ENCODE results near the gene B4GALT3. TPM values are rescaled to one million over a fixed set of nuclear protein-coding genes. Genes with fewer than 3 reads are reported as not detected.

The B4GALT3 gene
- polyA plus RNA-seq, 1 donor from 2014 or later: 43.7 TPM

DNA sequence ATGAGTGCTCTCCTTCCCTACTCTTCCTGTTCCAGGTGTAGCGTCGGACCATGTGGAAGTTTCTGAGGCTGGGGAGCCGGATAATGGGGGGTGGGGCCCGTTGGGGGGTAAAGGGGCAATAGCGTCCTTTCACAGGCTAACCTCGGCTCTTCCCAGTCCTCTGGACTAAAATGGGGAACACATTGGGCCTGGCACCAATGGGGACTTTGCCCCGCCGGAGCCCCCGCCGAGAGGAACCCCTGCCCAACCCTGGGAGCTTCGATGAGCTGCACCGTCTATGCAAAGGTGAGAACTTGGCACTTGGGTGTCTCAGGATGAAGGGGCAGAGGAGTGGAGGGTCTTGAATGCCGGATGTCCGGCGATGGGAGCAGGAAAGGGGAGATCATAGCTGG is 49.0 kb upstream of the B4GALT3 start:
- Histone ChIP-seq H3F3A (ENCODE audit: insufficient read depth, low read length, poor library complexity, severe bottlenecking) (no peaks in the 10 kb centered on the region), H3K27ac (ENCODE audit: low read length) (peak overlapping the region; percentile 51), H3K36me3 (ENCODE audit: insufficient read depth, low read length) (no peaks in the 10 kb centered on the region), H4K20me1 (ENCODE audit: insufficient read depth) (no peaks in the 10 kb centered on the region), H2AFZ (ENCODE audit: low read depth, low read length) (peak overlapping the region; percentile 80), H3K4me3 (ENCODE audit: low read length) (peak overlapping the region; percentile 73), H3K9ac (ENCODE audit: low read length) (peak overlapping the region; percentile 79), H3K27me3 (ENCODE audit: insufficient read depth, low read depth, low read length) (no peaks in the 10 kb centered on the region), H3K79me2 (replicated peaks; ENCODE audit: insufficient read depth, low read length) (peaks cover 2% of the 10 kb centered on the region), H3K9me2 (ENCODE audit: insufficient read depth, low read length) (no peaks in the 10 kb centered on the region), H3K4me2 (ENCODE audit: low read length) (peak overlapping the region; percentile 59), H3K9me3 (ENCODE audit: low read length) (no peaks in the 10 kb centered on the region)
- TF ChIP-seq, protein P1, sequence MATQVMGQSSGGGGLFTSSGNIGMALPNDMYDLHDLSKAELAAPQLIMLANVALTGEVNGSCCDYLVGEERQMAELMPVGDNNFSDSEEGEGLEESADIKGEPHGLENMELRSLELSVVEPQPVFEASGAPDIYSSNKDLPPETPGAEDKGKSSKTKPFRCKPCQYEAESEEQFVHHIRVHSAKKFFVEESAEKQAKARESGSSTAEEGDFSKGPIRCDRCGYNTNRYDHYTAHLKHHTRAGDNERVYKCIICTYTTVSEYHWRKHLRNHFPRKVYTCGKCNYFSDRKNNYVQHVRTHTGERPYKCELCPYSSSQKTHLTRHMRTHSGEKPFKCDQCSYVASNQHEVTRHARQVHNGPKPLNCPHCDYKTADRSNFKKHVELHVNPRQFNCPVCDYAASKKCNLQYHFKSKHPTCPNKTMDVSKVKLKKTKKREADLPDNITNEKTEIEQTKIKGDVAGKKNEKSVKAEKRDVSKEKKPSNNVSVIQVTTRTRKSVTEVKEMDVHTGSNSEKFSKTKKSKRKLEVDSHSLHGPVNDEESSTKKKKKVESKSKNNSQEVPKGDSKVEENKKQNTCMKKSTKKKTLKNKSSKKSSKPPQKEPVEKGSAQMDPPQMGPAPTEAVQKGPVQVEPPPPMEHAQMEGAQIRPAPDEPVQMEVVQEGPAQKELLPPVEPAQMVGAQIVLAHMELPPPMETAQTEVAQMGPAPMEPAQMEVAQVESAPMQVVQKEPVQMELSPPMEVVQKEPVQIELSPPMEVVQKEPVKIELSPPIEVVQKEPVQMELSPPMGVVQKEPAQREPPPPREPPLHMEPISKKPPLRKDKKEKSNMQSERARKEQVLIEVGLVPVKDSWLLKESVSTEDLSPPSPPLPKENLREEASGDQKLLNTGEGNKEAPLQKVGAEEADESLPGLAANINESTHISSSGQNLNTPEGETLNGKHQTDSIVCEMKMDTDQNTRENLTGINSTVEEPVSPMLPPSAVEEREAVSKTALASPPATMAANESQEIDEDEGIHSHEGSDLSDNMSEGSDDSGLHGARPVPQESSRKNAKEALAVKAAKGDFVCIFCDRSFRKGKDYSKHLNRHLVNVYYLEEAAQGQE (IDR thresholded peaks at IDR 0.05; ENCODE audit: borderline replicate concordance): peak; percentile 10
- TF ChIP-seq, protein P2, sequence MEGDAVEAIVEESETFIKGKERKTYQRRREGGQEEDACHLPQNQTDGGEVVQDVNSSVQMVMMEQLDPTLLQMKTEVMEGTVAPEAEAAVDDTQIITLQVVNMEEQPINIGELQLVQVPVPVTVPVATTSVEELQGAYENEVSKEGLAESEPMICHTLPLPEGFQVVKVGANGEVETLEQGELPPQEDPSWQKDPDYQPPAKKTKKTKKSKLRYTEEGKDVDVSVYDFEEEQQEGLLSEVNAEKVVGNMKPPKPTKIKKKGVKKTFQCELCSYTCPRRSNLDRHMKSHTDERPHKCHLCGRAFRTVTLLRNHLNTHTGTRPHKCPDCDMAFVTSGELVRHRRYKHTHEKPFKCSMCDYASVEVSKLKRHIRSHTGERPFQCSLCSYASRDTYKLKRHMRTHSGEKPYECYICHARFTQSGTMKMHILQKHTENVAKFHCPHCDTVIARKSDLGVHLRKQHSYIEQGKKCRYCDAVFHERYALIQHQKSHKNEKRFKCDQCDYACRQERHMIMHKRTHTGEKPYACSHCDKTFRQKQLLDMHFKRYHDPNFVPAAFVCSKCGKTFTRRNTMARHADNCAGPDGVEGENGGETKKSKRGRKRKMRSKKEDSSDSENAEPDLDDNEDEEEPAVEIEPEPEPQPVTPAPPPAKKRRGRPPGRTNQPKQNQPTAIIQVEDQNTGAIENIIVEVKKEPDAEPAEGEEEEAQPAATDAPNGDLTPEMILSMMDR (IDR thresholded peaks at IDR 0.05; ENCODE audit: poor library complexity, severe bottlenecking): no peak
- TF ChIP-seq POLR2AphosphoS5 (IDR thresholded peaks at IDR 0.05): no peak

GRCh38 chr1:161225534-161226319 is 48.4 kb upstream of the B4GALT3 start, which contains the start of gene TOMM40L:
TSS of gene TOMM40L (plus strand) at chr1:161226060. CDS start at chr1:161226490, 430 bp downstream.
- peak within 1 kb of the TSS; percentile 79 for H3K9ac ChIP-seq (ENCODE audit: low read length)
- H4K20me1 ChIP-seq (ENCODE audit: insufficient read depth): no peaks in the 10 kb centered on the region
- H3K79me2 ChIP-seq (replicated peaks; ENCODE audit: insufficient read depth, low read length): peaks cover 2% of the 10 kb centered on the region
- H2AFZ ChIP-seq (ENCODE audit: low read depth, low read length): peak within 1 kb of the TSS; percentile 80
- peak within 1 kb of the TSS; percentile 59 for H3K4me2 ChIP-seq (ENCODE audit: low read length)
- H3K27me3 ChIP-seq (ENCODE audit: insufficient read depth, low read depth, low read length): no peaks in the 10 kb centered on the region
- peak within 1 kb of the TSS; percentile 73 for H3K4me3 ChIP-seq (ENCODE audit: low read length)
- no peaks in the 10 kb centered on the region for H3K36me3 ChIP-seq (ENCODE audit: insufficient read depth, low read length)
- peak within 1 kb of the TSS; percentile 51 for H3K27ac ChIP-seq (ENCODE audit: low read length)
- TF ChIP-seq SMC3 (conservative IDR thresholded peaks at IDR 0.05; ENCODE audit: poor library complexity) (peak; percentile 81), EZH2 (IDR thresholded peaks at IDR 0.05; ENCODE audit: borderline replicate concordance, insufficient read depth, low read length, poor library complexity, severe bottlenecking) (no peak), EP300 (conservative IDR thresholded peaks at IDR 0.05; ENCODE audit: poor library complexity, severe bottlenecking) (peak; percentile 35), MXI1 (conservative IDR thresholded peaks at IDR 0.05; ENCODE audit: poor library complexity, severe bottlenecking) (peak; percentile 94), TAF1 (IDR thresholded peaks at IDR 0.05; ENCODE audit: low read depth) (no peak), POLR2AphosphoS5 (IDR thresholded peaks at IDR 0.05) (peak; percentile 81), RAD21 (conservative IDR thresholded peaks at IDR 0.05) (peak; percentile 64)
- TF ChIP-seq, protein P1 (IDR thresholded peaks at IDR 0.05; ENCODE audit: borderline replicate concordance): peak; percentile 71
- TF ChIP-seq, protein P2 (IDR thresholded peaks at IDR 0.05; ENCODE audit: poor library complexity, severe bottlenecking): peak; percentile 87
- H3F3A ChIP-seq (ENCODE audit: insufficient read depth, low read length, poor library complexity, severe bottlenecking): no peaks in the 10 kb centered on the region
- H3K9me2 ChIP-seq (ENCODE audit: insufficient read depth, low read length): no peaks in the 10 kb centered on the region
- H3K9me3 ChIP-seq (ENCODE audit: low read length): no peaks in the 10 kb centered on the region
